ENCODE measurements around the gene IRAK3.

The IRAK3 gene

DNA sequence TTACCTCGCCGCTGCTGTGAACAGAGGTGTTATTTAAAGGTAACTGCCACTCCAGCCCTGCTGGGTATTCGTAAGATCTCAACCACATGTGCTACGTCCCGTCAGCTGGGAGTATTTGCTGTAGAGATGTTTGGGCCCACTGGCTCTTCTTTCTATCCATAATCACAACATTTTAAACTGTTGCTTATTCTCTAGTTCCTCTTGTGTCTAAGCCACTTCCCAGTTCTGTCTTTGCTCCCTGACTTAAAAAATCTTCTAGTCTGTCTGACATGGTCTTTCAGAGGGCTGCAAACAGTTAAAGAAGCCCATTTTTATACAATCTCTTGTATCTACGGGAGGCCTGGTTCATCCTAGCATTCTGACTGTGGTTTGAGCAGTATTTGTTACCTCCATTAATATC lies 80.1 kb downstream of the IRAK3 start:
- DNase-seq, result no peak

DNA sequence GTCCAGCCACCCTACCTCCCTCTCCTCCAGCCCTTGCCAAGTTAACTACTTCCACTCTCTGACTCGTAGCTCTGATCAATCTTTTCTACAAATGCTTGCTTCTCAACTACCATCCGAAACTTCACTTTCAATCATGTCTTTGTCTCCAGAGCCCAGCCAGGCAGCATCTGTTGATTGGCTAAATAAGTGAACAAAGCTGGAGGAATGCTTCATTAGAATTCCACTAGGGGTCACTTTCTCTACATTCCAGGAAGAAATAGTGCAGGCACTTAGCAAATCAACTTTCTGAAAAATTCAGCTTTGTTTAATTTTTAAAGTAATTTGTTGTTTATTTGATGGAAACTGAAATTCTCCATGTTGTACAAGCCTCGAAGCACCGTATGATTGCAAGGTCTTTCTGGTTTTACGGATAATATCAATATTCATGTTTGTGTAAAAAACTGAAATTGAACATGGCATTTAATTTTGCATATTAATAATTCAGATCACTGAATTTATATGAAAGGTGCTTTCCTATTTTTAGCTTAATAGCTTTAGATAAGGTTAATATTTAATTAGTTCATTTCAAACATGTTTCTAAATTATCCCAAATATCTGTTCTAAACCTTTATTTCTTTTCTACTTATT lies 80.9 kb downstream of the IRAK3 start:
- peak in 1 of 2 donors; percentile 69 for DNase-seq

DNA sequence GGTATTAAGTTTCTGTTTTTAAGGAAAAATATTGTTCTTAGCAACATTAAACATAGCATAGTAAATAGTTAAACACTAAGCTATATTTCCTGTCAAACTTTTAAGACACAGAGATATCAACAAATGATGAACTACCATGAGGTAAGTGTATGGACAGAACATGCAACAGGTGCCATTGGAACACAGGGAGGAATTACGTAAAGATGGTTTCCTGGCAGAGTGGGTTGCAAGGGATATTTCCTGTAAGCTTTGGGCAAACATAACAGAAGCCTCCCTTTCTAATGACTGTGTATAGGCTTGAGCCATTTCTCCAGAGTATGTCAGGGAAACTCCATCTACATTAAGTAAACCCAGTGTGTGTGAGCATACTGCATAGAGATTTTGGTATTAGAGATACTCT lies 81.6 kb downstream of the IRAK3 start:
- no peak for DNase-seq

DNA sequence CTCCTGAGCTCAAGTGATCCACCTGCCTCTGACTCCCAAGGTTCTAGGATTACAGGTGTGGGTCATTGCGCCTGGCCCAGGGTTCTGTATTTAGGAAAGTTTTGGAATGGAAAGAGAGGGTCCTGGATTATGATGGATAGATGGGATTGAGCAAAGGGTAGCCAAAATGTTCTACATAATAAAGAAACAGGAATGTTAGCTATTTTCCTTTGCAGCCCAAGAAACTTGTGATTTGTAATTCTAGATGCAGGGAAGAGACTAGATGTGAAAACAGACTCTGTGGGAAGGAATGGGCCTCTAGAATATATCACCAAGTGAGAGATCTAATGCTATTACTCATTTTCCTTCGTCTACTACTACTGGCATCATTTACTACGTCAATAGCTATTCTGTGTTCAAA lies 83.6 kb downstream of the IRAK3 start:
- no peak for DNase-seq

DNA sequence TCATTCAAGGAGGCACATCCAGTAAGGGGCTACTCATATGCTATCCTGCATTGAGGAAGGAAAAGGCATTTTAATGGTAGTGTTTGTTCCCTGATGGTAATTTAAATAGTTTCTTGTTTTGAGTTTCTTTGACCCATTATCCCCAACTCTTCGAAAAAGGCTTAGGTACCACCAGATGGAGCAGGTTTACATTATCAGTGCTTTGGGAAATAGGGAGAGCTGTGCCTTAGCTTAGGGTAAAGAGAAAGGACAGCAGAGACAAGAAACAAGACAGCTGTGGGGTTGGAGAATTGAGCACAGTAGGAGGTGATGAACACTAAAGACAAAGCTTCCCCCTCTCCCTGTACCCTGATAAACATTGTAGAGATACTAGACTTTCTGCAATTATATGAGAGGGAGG lies 84.1 kb downstream of the IRAK3 start:
- no peak for DNase-seq

DNA sequence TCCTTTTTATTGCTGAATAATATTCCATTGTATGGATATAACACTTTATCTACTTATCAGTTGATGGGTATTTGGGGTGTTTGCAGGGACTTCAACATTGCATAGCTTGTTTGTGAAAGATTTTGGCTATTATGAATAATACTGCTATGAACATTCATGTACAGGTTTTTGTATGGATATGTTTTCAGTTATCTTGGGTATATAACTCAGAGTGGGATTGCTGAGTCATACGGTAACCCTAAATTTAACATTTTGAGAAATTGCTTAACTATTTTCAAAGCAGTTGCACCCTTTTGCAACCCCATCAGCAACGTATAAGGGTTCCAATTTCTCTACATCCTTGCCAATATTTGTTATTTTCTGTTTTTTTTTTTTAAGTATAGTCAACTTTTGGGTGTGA lies 86.0 kb downstream of the IRAK3 start:
- DNase-seq, result no peak

DNA sequence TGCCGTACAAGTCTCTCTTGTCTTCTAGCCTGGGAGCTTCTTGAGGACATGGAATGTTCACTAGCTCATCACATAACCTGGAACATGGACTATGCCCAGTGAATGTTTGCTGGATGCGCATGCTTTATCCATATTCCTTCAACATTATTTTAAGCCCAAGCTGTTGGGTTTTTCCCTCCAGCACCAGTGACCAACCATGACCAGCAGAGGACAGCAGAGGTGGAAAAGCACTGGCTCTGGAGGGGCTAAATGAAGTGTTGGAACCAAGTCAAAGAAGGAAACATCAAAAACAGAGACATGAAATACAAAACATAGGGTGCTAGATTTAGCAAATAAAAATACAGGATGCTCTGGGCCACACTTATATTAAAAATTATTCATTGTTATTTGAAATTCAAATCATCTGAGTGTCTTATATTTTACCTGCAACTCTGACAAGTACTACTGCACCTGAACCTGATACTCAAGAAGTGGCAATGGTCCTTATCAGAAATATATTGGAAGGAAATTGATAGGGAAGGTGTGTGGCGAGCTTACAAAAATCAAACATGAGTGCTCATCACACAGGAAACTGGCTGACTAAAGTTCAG lies 90.2 kb downstream of the IRAK3 start:
- DNase-seq, result peak; percentile 46 to 60

DNA sequence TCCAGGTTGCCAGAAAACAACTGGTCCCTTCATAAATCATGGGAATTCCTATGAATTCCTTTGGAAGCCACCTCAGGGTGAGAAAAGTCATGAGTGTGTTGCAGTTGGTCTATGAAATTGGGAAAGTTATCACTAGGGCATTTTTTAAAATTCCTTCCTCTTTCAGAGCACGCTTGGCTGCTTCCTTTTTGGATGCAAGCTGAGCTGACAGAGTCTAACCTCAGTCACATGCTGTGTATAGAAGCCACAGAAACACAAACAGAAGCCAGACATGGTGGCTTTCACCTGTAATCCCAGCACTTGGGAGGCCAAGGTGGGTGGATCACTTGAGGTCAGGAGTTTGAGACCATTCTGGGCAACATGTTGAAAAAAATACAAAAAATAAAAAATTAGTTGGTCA lies 91.5 kb downstream of the IRAK3 start:
- no peak for DNase-seq

DNA sequence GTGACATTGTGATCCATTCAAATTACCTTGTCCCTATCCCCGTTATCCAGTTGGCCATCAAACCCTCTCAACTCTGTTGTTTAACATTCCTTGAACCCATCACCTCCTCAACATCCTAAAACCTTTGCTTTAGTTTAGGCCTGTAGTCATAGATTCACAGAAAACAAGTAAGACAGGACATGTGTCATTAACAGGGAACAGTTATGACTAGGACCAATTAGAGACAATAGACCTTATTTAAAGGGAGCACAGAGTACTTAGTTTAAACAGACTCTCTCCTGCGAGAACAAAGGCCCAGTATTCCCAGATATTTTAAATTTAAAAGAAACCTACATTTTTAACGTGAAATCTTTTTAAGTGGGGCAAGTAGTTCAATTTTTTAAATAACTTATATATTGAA lies 93.2 kb downstream of the IRAK3 start:
- no peak for DNase-seq

DNA sequence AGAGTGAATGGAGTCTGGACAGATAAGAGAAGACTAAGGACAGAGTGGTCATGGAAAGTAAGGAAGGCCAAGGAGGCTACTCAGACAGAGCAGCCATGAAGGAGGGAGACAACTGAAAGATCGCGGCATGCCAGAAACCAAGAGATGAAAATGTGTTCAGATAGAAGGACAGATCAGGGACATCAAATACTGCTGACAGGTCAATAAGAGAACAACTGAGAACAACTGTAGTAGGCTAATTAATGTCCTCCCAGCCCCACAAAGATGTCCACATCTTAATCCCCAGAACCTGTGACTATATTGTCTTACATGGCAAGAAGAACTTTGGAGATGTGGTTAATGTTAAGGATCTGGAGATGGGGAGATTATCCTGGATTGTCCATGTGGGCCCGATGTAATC lies 98.3 kb downstream of the IRAK3 start:
- DNase-seq, result no peak

DNA sequence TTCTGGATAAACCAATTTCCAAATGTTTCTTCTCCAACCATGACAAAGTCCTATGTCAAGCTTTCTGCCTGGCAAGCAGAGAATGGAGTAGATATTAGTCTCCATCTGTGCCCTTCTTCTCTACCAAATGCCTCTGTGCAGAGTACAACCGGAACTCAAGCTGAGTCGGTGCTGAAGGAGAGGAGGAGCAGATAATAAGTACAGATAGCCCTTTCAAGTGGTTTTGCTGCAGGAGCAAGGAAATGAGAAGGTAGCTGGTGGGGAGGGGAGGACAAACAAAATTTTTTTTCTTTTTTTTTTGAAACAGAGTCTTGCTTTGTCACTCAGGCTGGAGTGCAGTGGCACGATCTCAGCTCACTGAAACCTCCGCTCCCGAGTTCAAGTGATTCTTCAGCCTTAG lies 99.1 kb downstream of the IRAK3 start:
- DNase-seq, result peak; percentile 65 to 87

DNA sequence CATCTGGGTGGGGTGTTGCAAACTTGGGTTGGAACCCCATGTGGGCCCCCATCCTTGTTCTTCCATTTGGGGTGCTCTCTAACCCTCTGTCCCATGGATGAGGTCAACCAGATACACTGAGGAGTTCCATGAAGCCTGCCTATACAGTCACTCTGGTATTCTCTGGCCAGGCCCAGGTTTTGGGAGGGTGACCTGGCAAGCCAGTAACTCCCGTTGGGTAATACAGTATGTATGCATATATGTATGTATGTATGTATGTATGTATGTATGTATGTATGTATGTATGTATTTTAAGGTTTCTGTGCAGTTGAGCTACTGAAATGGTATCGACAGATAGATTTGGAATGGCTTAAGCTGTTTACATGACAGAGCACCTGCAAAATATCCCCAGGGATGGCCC lies 100.5 kb downstream of the IRAK3 start:
- no peak for DNase-seq

DNA sequence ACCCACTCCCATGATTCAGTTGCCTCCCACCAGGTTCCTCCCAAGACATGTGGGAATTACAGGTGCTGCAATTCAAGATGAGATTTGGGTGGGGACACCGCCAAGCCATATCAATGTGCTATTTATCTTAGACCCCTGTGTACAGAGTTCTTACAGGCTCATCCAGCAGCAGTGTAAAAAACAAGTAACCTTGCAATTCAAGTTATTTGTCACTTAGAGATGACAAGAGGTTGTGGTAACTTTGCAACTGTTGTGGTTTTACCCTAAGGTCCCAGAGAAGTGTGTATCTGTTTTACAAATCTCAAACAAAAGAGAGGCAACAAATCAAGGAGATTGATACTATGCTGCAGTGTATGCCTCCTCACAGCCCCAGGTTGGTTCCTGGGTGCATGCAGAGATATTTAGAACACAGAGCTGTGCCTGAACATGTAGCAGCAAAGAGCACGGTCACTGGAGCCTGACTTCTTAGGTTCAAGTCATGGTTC lies 101.7 kb downstream of the IRAK3 start:
- DNase-seq, result peak in 1 of 2 donors; percentile 61

DNA sequence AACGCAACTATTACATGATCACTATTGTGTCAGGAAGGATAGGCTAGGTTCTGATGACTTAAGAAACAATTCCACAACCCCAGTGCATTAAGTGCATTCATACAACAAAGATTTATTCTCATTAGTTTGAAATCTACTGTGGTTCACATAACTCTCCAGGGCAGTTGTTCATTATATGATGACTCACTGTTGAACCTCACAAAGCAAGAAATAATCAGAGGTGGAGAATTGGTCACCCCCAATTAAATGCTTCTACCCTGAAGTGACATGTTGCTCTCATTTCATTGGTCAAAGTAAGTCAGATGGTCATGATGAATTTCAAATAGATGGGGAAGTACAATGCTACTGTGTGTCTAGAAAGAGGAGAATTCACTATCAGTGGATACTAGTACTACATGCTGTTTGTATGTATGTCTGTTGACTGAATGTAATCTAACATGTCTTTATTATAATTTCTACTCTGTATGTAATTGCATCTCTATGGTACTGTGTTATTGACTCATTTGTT lies 107.2 kb downstream of the IRAK3 start:
- no peak for DNase-seq

DNA sequence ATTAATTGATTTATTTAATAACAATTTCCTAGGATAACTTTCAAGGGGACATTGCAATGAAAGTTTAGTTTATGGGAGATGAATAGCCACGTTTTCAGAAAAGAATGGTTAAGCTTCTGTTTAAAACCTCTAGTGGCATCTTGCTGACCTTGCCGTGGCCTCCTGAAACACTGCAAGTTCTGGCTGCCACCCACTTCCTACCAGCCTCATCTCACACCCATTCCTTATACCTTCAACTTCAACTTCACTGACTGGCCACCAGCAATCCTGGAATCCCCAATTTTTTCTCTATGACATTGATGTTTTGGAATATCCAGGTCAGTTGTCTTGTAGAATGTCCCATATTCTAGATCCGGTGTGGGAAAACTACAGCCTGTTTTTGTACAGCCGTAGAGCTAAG lies 108.1 kb downstream of the IRAK3 start:
- no peak for DNase-seq

DNA sequence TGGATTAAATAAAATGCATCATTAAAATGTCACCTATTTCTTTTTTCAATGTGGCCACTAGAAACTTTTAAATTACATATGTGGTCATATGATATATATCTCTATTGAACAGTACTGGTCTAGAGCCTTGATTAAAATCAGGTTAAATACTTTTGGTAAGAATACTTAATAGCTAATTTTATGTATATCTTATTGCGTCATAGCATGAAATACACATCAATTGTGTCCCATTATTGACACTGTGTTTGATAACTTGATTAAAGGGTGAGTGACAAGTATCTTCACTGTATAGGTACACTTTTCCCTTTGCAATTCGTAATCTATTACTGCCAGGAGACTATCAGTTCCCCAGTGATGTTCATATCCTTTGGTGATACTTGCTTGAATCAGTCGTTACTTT lies 108.9 kb downstream of the IRAK3 start:
- DNase-seq, result no peak

DNA sequence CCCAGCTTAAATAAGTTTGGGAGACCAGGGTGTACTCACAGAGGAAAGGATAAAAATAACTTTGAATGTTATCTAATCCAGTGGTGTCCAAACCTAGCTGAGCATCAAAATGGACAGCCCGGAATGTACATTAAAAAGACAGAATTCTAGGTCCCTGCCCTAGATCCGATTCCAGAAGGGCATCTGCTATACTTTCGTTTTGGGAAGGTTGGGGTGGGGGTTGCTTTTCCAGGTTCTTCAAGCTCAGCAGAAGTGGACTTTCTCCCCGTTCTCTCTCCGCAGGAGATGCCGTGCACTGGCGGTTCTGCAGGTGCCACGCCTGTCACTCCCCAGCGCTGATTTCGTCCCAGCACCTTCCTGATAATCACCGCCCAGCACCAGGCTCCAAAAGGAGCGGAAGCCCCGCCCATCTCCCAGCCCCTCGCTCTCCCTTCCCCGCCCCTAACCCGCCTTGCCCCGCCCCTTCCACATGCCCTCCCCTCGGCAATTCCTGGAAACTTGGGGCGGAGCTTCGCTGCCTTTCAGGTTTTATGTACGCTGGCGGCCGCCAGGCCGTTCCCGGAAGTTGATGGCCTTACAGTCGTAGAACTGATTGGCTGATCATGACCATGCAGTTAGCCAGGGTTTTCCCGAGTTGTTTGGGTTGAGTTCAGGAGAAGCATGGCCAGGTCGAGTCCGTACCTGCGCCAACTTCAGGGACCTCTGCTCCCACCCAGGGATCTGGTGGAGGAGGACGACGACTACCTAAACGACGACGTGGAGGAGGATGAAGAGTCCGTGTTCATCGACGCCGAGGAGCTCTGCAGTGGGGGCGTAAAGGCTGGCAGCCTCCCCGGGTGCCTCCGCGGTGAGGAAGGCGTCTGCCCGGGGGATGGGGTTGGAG lies 113.2 kb downstream of the IRAK3 start, which contains the start of gene HELB:
Gene HELB (plus strand): TSS at position 550 of the 883 bp plus-strand sequence. CDS start 111 bp downstream, at position 661.
- DNase-seq, result peak; percentile 97 to 98

DNA sequence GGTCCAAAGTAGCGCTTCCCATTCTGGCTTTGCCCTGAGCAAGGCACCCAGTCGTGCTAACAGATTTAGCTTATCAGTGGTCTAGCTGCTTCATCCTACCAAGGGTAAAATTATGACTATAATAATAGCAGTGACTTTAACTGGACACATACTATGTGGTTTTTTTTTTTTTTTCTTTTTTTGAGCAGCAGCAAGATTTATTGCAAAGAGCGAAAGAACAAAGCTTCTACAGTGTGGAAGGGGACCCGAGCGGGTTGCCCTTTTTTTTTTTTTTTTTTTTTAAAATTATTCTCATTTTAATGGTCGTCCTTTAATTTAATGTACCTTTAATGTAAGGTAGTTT lies 113.8 kb downstream of the IRAK3 start:
- DNase-seq, result no peak

DNA sequence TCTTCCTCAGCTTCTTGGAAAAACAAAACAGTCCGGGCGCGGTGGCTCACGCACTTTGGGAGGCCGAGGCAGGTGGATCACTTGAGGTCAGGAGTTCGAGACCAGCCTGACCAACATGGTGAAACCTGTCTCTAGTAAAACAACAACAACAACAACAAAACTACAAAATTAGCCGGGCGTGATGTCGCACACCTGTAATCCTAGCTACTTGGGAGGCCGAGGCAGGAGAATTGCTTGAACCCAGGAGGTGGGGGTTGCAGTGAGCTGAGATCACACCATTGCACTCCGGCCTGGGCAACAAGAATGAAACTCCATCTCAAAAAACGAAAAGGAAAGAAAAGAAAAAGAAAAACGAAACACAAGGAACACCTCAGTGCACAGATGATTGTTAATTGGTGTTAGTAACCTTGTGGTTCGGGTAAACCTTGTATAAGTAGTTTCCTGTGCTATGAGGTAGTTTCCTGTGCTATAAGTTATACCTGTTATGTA lies 114.3 kb downstream of the IRAK3 start:
- DNase-seq, result peak in 1 of 2 donors; percentile 77
